ENCODE data around the gene RPS4Y1. TPM values are rescaled to one million over a fixed set of nuclear protein-coding genes. Genes with fewer than 3 reads are reported as not detected.

Gene RPS4Y1
- total RNA-seq, 1 experiment from 2014 or later: 176 TPM

DNA sequence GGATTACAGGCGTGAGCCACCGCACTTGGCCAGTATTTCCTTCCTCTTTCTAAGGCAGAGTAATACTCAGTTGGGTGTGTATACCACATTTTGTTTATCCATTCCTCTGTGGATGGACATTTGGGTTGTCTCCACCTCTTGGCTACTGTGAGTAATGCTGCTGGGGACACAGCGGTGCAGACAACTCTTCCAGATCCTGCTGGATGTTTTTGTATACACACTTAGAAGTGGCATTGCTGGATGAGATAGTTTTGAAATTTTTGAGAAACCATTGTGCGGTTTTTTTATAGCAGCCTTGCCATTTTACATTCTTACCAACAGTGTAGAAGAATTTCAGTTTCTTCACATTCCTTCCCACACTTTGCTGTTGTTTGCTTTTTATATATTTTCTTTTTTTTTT is 16.3 kb downstream of the RPS4Y1 start:
- no peak overlapping the region for H3K9ac ChIP-seq (ENCODE audit: low read length)
- no peaks in the 10 kb centered on the region for H3K27me3 ChIP-seq (ENCODE audit: insufficient read depth, low read length)
- DNase-seq (ENCODE audit: low read depth, low spot score): no peak
- H3K4me2 ChIP-seq (ENCODE audit: low read length): no peak overlapping the region
- no peaks in the 10 kb centered on the region for H3K9me3 ChIP-seq (ENCODE audit: control insufficient read depth in 1 of 2, insufficient read depth in 1 of 2, low read depth in 1 of 2, low read length in 2 of 2)
- intact Hi-C loops (cut with micrococcal nuclease): no loop called here
- no peak overlapping the region for H2AFZ ChIP-seq (ENCODE audit: low read depth, low read length, poor library complexity, severe bottlenecking)
- peaks cover 91% of the 10 kb centered on the region for H3K79me2 ChIP-seq (ENCODE audit: insufficient read depth, low read length)
- no peaks in the 10 kb centered on the region for H3K4me1 ChIP-seq (ENCODE audit: control insufficient read depth in 1 of 2, insufficient read depth in 2 of 2, low read length in 2 of 2)
- H3K36me3 ChIP-seq (ENCODE audit: control insufficient read depth in 1 of 2, insufficient read depth in 2 of 2, low read length in 2 of 2): no peaks in the 10 kb centered on the region
- no peak overlapping the region for H3K4me3 ChIP-seq (replicated peaks in 1 of 2; ENCODE audit: low read depth in 1 of 2, low read length in 2 of 2)
- CTCF ChIA-PET: no interaction called here
- H4K20me1 ChIP-seq (ENCODE audit: insufficient read depth): no peaks in the 10 kb centered on the region
- no peak overlapping the region for H3K27ac ChIP-seq (ENCODE audit: low read depth, low read length)
- RAD21 ChIA-PET (ENCODE audit: low non-redundant PET in 1 of 2, low total read pairs in 2 of 2, uncharacterized antibody in 2 of 2, unreplicated experiment in 2 of 2): no interaction called here
- ATAC-seq: no peak
- H3K9me2 ChIP-seq (ENCODE audit: insufficient read depth): no peaks in the 10 kb centered on the region
- BruUV-seq (replicated peaks): no TSS peak
- POLR2A ChIA-PET: no interaction called here
- TF ChIP-seq FOSL1 (IDR thresholded peaks at IDR 0.05; ENCODE audit: low read depth) (no peak), SRF (IDR thresholded peaks at IDR 0.05; ENCODE audit: low read depth) (no peak)
- TF ChIP-seq, protein P1, sequence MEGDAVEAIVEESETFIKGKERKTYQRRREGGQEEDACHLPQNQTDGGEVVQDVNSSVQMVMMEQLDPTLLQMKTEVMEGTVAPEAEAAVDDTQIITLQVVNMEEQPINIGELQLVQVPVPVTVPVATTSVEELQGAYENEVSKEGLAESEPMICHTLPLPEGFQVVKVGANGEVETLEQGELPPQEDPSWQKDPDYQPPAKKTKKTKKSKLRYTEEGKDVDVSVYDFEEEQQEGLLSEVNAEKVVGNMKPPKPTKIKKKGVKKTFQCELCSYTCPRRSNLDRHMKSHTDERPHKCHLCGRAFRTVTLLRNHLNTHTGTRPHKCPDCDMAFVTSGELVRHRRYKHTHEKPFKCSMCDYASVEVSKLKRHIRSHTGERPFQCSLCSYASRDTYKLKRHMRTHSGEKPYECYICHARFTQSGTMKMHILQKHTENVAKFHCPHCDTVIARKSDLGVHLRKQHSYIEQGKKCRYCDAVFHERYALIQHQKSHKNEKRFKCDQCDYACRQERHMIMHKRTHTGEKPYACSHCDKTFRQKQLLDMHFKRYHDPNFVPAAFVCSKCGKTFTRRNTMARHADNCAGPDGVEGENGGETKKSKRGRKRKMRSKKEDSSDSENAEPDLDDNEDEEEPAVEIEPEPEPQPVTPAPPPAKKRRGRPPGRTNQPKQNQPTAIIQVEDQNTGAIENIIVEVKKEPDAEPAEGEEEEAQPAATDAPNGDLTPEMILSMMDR (IDR thresholded peaks at IDR 0.05 in 2 of 3, conservative IDR thresholded peaks at IDR 0.05 in 1 of 3; ENCODE audit: borderline replicate concordance in 1 of 3, insufficient read depth in 1 of 3, low read depth in 2 of 3, low read length in 2 of 3): 0 out of 6 replicates have a peak, but pooled peaks of 1 of the 3 experiments have one; percentile 7

DNA sequence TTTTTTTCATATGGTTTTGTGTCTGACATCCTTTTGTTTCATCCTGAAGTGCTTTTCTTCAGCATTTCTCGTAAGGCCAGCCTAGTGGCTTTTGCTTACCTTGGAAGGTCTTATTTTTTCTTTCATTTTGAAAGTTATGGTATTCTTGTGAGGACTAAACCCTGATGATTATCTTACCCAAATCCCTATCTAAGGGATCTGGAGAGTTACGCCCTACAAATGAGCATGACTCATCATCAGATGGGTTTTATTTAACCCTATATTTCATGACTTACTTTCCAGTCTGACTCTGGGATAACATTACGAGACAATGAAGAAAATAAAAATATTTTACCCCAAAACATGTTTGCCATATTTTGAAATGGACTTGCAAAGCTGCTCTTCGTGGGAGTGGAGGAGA is 18.4 kb downstream of the RPS4Y1 start:
- Histone ChIP-seq H3K4me2 (ENCODE audit: low read length) (no peak overlapping the region), H3K27ac (ENCODE audit: low read depth, low read length) (no peak overlapping the region), H3K9ac (ENCODE audit: low read length) (no peak overlapping the region), H2AFZ (ENCODE audit: low read depth, low read length, poor library complexity, severe bottlenecking) (no peak overlapping the region), H3K9me2 (ENCODE audit: insufficient read depth) (no peaks in the 10 kb centered on the region), H3K79me2 (ENCODE audit: insufficient read depth, low read length) (peaks cover 84% of the 10 kb centered on the region), H3K9me3 (ENCODE audit: control insufficient read depth in 1 of 2, insufficient read depth in 1 of 2, low read depth in 1 of 2, low read length in 2 of 2) (no peaks in the 10 kb centered on the region), H3K36me3 (ENCODE audit: control insufficient read depth in 1 of 2, insufficient read depth in 2 of 2, low read length in 2 of 2) (no peaks in the 10 kb centered on the region), H3K4me1 (ENCODE audit: control insufficient read depth in 1 of 2, insufficient read depth in 2 of 2, low read length in 2 of 2) (no peaks in the 10 kb centered on the region), H4K20me1 (ENCODE audit: insufficient read depth) (no peaks in the 10 kb centered on the region), H3K4me3 (replicated peaks in 1 of 2; ENCODE audit: low read depth in 1 of 2, low read length in 2 of 2) (no peak overlapping the region), H3K27me3 (ENCODE audit: insufficient read depth, low read length) (no peaks in the 10 kb centered on the region)
- DNase-seq (ENCODE audit: low read depth, low spot score) (no peak), ATAC-seq (no peak)
- RAD21 ChIA-PET (ENCODE audit: low non-redundant PET in 1 of 2, low total read pairs in 2 of 2, uncharacterized antibody in 2 of 2, unreplicated experiment in 2 of 2): no interaction called here
- POLR2A ChIA-PET: no interaction called here
- CTCF ChIA-PET: no interaction called here
- TF ChIP-seq SP1 (IDR thresholded peaks at IDR 0.05; ENCODE audit: low read depth) (no peak), EGR1 (IDR thresholded peaks at IDR 0.05; ENCODE audit: low read depth) (no peak), POLR2A (IDR thresholded peaks at IDR 0.05; ENCODE audit: borderline replicate concordance, extremely low read depth, insufficient read depth, insufficient read length) (no peak)
- TF ChIP-seq, protein P2, sequence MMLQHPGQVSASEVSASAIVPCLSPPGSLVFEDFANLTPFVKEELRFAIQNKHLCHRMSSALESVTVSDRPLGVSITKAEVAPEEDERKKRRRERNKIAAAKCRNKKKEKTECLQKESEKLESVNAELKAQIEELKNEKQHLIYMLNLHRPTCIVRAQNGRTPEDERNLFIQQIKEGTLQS (IDR thresholded peaks at IDR 0.05): no peak
- TF ChIP-seq, protein P3, sequence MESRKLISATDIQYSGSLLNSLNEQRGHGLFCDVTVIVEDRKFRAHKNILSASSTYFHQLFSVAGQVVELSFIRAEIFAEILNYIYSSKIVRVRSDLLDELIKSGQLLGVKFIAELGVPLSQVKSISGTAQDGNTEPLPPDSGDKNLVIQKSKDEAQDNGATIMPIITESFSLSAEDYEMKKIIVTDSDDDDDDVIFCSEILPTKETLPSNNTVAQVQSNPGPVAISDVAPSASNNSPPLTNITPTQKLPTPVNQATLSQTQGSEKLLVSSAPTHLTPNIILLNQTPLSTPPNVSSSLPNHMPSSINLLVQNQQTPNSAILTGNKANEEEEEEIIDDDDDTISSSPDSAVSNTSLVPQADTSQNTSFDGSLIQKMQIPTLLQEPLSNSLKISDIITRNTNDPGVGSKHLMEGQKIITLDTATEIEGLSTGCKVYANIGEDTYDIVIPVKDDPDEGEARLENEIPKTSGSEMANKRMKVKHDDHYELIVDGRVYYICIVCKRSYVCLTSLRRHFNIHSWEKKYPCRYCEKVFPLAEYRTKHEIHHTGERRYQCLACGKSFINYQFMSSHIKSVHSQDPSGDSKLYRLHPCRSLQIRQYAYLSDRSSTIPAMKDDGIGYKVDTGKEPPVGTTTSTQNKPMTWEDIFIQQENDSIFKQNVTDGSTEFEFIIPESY (IDR thresholded peaks at IDR 0.05; ENCODE audit: extremely low read depth, insufficient replicate concordance, low read length): no peak
- intact Hi-C loops (cut with micrococcal nuclease): no loop called here
- BruUV-seq (replicated peaks): no TSS peak
